Measurements from ENCODE around the gene MARVELD2. TPM values are rescaled to one million over a fixed set of nuclear protein-coding genes. Genes with fewer than 3 reads are reported as not detected.

MARVELD2 gene
- total RNA-seq, 4 donors from 2014 or later = 14.7 to 48.7 (median 30.7) TPM

DNA sequence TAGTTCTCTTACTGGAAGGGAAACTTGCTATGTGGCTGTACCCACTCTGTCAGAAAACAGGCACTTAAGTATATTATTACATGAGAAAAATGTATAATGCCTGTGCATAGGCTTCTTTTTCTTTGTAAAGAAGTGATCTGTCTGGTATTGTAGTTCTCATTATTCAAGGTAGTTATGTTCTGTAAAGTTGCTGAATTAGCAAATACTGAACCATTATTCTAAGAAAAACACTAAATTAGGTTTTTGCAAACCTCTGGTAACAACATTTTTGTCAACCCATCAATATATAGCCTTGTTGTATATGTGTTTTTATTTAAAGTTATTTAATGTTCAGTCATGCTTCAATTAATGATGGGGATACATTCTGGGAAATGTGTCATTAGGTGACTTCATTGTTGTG is 36.5 kb upstream of the MARVELD2 start:
- intact Hi-C loops (cut with DNase I; ENCODE audit: low total_unique reads) = no loop called here
- H3K27ac ChIP-seq = no peak overlapping the region
- TF ChIP-seq EP300 (IDR thresholded peaks at IDR 0.05; ENCODE audit: low read depth) (no peak), POLR2AphosphoS5 (IDR thresholded peaks at IDR 0.05) (no peak), POLR2A (IDR thresholded peaks at IDR 0.05) (no peak)
- TF ChIP-seq, protein P1, sequence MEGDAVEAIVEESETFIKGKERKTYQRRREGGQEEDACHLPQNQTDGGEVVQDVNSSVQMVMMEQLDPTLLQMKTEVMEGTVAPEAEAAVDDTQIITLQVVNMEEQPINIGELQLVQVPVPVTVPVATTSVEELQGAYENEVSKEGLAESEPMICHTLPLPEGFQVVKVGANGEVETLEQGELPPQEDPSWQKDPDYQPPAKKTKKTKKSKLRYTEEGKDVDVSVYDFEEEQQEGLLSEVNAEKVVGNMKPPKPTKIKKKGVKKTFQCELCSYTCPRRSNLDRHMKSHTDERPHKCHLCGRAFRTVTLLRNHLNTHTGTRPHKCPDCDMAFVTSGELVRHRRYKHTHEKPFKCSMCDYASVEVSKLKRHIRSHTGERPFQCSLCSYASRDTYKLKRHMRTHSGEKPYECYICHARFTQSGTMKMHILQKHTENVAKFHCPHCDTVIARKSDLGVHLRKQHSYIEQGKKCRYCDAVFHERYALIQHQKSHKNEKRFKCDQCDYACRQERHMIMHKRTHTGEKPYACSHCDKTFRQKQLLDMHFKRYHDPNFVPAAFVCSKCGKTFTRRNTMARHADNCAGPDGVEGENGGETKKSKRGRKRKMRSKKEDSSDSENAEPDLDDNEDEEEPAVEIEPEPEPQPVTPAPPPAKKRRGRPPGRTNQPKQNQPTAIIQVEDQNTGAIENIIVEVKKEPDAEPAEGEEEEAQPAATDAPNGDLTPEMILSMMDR (IDR thresholded peaks at IDR 0.05) = no peak
- peaks cover 0 to 34% (median 7%) of the 10 kb centered on the region in 4 donors for H3K36me3 ChIP-seq
- in situ Hi-C loops (cut with MboI; ENCODE audit: low pct_ligation_motif_present in 1 of 4, low pct_unique_long_range_greater_than_20kb in 1 of 4, low sequenced_read_pairs in 3 of 4) = no loop called here
- no peak for DNase-seq
- H3K27me3 ChIP-seq = no peaks in the 10 kb centered on the region
- no peaks in the 10 kb centered on the region for H3K4me1 ChIP-seq
- no peaks in the 10 kb centered on the region for H3K9me3 ChIP-seq
- H3K4me3 ChIP-seq = no peak overlapping the region

DNA sequence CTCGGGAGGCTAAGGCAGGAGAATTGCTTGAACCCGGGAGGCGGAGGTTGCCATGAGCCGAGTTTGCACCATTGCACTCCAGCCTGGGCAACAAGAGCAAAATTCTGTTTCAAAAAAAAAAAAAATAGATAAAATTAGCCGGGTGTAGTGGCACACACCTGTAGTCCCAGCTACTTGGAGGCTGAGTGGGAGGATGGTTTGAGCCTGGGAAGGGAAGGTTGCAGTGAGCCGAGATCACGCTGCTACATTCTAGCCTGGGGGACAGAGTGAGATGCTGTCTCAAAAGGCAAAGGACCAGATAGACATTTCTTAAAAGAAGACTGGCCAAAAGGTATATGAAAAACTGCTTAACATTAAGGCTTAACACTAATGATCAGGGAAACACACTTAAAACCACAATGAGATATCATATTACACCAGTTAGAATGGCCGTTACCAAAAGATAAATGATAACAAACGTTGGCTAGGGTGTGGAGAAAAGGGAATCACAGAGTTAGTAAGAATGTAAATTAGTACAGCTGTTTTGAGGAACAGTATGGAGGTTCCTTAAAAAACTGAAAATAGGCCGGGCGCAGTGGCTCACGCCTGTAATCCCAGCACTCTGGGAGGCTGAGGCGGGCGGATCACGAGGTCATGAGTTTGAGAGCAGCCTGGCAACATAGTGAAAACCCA is 10.1 kb upstream of the MARVELD2 start:
- Histone ChIP-seq H3K27ac (no peak overlapping the region), H3K9me3 (no peaks in the 10 kb centered on the region), H3K27me3 (no peaks in the 10 kb centered on the region), H3K36me3 (peaks cover 0 to 37% (median 10%) of the 10 kb centered on the region in 4 donors), H3K4me1 (no peaks in the 10 kb centered on the region), H3K4me3 (no peak overlapping the region)
- in situ Hi-C loops (cut with MboI; ENCODE audit: low pct_ligation_motif_present in 1 of 4, low pct_unique_long_range_greater_than_20kb in 1 of 4, low sequenced_read_pairs in 3 of 4) = no loop called here
- DNase-seq = no peak
- WGBS, 2 donors (ENCODE audit: low coverage in 1 of 2) = 87 to 91% methylated on average over 9 to 15 of the region's 15 CpGs
- intact Hi-C loops (cut with DNase I; ENCODE audit: low total_unique reads) = no loop called here
- no peak for TF ChIP-seq POLR2A (IDR thresholded peaks at IDR 0.05)
- TF ChIP-seq EP300 (IDR thresholded peaks at IDR 0.05; ENCODE audit: low read depth) = no peak
- TF ChIP-seq POLR2AphosphoS5 (IDR thresholded peaks at IDR 0.05) = no peak
- TF ChIP-seq, protein P1 (IDR thresholded peaks at IDR 0.05) = no peak

DNA sequence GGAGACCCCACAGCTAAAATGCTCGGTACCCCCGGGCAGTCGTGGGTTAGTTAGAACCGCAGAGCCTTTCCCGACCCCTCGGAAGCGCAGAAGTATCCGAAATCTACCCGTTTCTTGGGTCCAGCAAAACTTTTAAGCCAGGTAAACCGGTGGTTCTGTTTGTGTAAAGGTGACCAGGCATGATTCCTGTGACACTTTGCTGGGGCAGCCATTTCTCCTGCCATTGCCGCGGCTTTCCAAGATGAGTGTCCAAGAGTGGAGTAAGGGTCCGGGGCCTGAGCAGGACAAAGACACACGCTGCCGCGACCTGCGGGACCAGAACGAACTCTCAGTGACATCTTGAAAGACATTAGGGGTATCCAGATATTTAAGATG is 655 bp downstream of the MARVELD2 start:
- intact Hi-C loops (cut with DNase I; ENCODE audit: low total_unique reads) = no loop called here
- 44 to 83% methylated on average over 1 to 18 of the region's 18 CpGs for WGBS, 2 donors (ENCODE audit: low coverage in 1 of 2)
- TF ChIP-seq POLR2A (IDR thresholded peaks at IDR 0.05) (no peak), EP300 (IDR thresholded peaks at IDR 0.05; ENCODE audit: low read depth) (no peak)
- TF ChIP-seq, protein P1 (IDR thresholded peaks at IDR 0.05) = no peak
- H3K9me3 ChIP-seq = no peaks in the 10 kb centered on the region
- H3K4me1 ChIP-seq = peaks cover 0 to 2% (median 0%) of the 10 kb centered on the region in 4 donors
- H3K4me3 ChIP-seq = peak overlapping the region; percentile 34 to 59 (median 51)
- H3K36me3 ChIP-seq = peaks cover 0 to 7% (median under 1%) of the 10 kb centered on the region in 4 donors
- in situ Hi-C loops (cut with MboI; ENCODE audit: low pct_ligation_motif_present in 1 of 4, low pct_unique_long_range_greater_than_20kb in 1 of 4, low sequenced_read_pairs in 3 of 4) = no loop called here
- H3K27me3 ChIP-seq = no peaks in the 10 kb centered on the region
- peak; percentile 26 for DNase-seq
- peak overlapping the region; percentile 84 to 89 (median 86) for H3K27ac ChIP-seq

DNA sequence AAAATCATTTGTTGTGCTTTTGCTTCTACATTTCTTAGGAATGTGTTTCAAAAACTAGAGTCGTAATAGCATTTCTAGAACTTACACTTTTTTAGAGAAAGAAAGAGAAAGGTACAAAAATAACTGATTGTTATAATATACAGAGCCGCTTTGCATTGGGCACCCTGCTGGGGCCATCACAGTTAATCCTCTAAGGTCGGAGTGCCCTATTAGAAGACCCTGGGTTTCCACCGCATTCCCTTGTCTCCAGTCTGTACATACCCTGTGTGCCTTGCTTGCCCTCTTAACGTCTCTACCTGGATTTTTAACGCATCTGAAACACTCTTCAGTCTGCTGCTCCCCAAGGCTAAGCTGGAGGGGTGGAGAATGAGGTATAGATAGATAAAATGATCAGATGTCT is 1.3 kb downstream of the MARVELD2 start:
- H3K36me3 ChIP-seq = peaks cover 0 to under 1% (median 0%) of the 10 kb centered on the region in 4 donors
- WGBS, 2 donors (ENCODE audit: low coverage in 1 of 2) = 54 to 60% methylated on average over 5 to 6 of the region's 6 CpGs
- H3K27me3 ChIP-seq = no peaks in the 10 kb centered on the region
- TF ChIP-seq POLR2AphosphoS5 (IDR thresholded peaks at IDR 0.05) (no peak), POLR2A (IDR thresholded peaks at IDR 0.05) (no peak), EP300 (IDR thresholded peaks at IDR 0.05; ENCODE audit: low read depth) (no peak)
- TF ChIP-seq, protein P1 (IDR thresholded peaks at IDR 0.05) = no peak
- peak overlapping the region in 3 of 4 donors; percentile 84 to 89 (median 86) for H3K27ac ChIP-seq
- in situ Hi-C loops (cut with MboI; ENCODE audit: low pct_ligation_motif_present in 1 of 4, low pct_unique_long_range_greater_than_20kb in 1 of 4, low sequenced_read_pairs in 3 of 4) = no loop called here
- no peak for DNase-seq
- no peaks in the 10 kb centered on the region for H3K9me3 ChIP-seq
- peaks cover 0 to 2% (median 0%) of the 10 kb centered on the region in 4 donors for H3K4me1 ChIP-seq
- H3K4me3 ChIP-seq = peak overlapping the region in 3 of 4 donors; percentile 49 to 59 (median 53)
- intact Hi-C loops (cut with DNase I; ENCODE audit: low total_unique reads) = no loop called here
